PC-3 (cell line): ENCODE measurements around the gene CYTH2. TPM values are rescaled to one million over a fixed set of nuclear protein-coding genes. Genes with fewer than 3 reads are reported as not detected.
A peak's percentile ranks its signal among the peaks of the same experiment; 100 is the strongest.

Experiments
- ATAC-seq: fragments of 200-7000 bp; cut with Tn5 transposase; 2 replicates; pipeline ENCODE4 v1.9.1; 2020; ENCODE audit warnings: mild to moderate bottlenecking, moderate library complexity
- BruUV-seq: library from RNA; stranded (reverse); fragments of 400-500 nt; replicated peaks from 2 replicates; lab custom pipeline; 2021; lab: Mats Ljungman, UMichigan
- CTCF ChIA-PET: fragments of 300-600 bp; sonication (Branson Sonifier 250); formaldehyde crosslinking; loops from one replicate; lab custom pipeline; 2022; ENCODE audit warnings: antibody characterized with exemption; lab: Charles Lee
- POLR2A ChIA-PET: fragments of 300-600 bp; sonication (Branson Sonifier 250); formaldehyde crosslinking; loops from one replicate; lab custom pipeline; 2022; ENCODE audit warnings: antibody characterized with exemption; ENCODE audit not compliant: unreplicated experiment; lab: Charles Lee
- DNase-seq: peaks from one replicate; pipeline ENCODE4 v3.0.0-alpha.2; 2015
- H2AFZ ChIP-seq: fragments of 300-600 bp; sonication (generic); 2 replicates; pipeline ENCODE4 v1.6.0; 2016; ENCODE audit warnings: antibody characterized with exemption, low read length
- H3F3A ChIP-seq: fragments of 300-600 bp; sonication (generic); one replicate; pipeline ENCODE4 v1.6.0; 2017; ENCODE audit warnings: antibody characterized with exemption, low read length, control low read depth, mild to moderate bottlenecking; ENCODE audit not compliant: unreplicated experiment
- H3K27ac ChIP-seq: fragments of 300-600 bp; sonication (generic); 2 replicates; pipeline ENCODE4 v1.5.1; 2016; ENCODE audit warnings: mild to moderate bottlenecking, low read length
- H3K27me3 ChIP-seq: fragments of 300-600 bp; sonication (generic); 2 replicates; pipeline ENCODE4 v1.6.1; 2016; ENCODE audit warnings: low read length, mixed read lengths
- H3K36me3 ChIP-seq: fragments of 300-600 bp; sonication (generic); 2 replicates; pipeline ENCODE4 v1.6.1; 2016; ENCODE audit warnings: low read depth, mixed run types, low read length, mixed read lengths
- H3K4me1 ChIP-seq: fragments of 300-600 bp; sonication (generic); 2 replicates; pipeline ENCODE4 v1.5.1; 2016; ENCODE audit warnings: low read length; ENCODE audit not compliant: insufficient read depth
- H3K4me2 ChIP-seq: fragments of 300-600 bp; sonication (generic); 2 replicates; pipeline ENCODE4 v1.6.0; 2016; ENCODE audit warnings: low read length
- H3K4me3 ChIP-seq: fragments of 300-600 bp; sonication (generic); 2 replicates; pipeline ENCODE4 v1.5.1; 2016; ENCODE audit warnings: mild to moderate bottlenecking, low read length, mixed read lengths
- H3K79me2 ChIP-seq: fragments of 300-600 bp; sonication (generic); 2 replicates; pipeline ENCODE4 v1.6.1; 2017; ENCODE audit warnings: low read length, mixed read lengths
- H3K9ac ChIP-seq: fragments of 300-600 bp; sonication (generic); 2 replicates; pipeline ENCODE4 v1.6.0; 2016; ENCODE audit warnings: mild to moderate bottlenecking, low read length
- H3K9me2 ChIP-seq: fragments of 300-600 bp; sonication (generic); replicated peaks from 2 replicates; pipeline ENCODE4 v1.6.1; 2016; ENCODE audit warnings: mixed run types, low read length, mixed read lengths
- H3K9me3 ChIP-seq: fragments of 300-600 bp; sonication (generic); 2 replicates; pipeline ENCODE4 v1.6.1; 2016; ENCODE audit warnings: low read length, mixed read lengths
- H4K20me1 ChIP-seq: fragments of 300-600 bp; sonication (generic); 2 replicates; pipeline ENCODE4 v1.6.1; 2016; ENCODE audit warnings: low read length, mixed read lengths
- EZH2 ChIP-seq: fragments of 300-600 bp; sonication (generic); IDR thresholded peaks from one replicate; pipeline ENCODE4 v1.6.1; 2017; ENCODE audit warnings: antibody characterized with exemption, mild to moderate bottlenecking, low read length; ENCODE audit not compliant: unreplicated experiment
- EZH2phosphoT487 ChIP-seq: fragments of 300-600 bp; sonication (generic); IDR thresholded peaks from 2 replicates; pipeline ENCODE4 v1.6.1; 2018; ENCODE audit warnings: mild to moderate bottlenecking, antibody characterized with exemption, low read length, borderline replicate concordance
- intact Hi-C: fragments of 100-400 bp; cut with micrococcal nuclease; formaldehyde crosslinking; loops from 2 replicates; pipeline ENCODE4 v1.9.0; 2023
- total RNA-seq: library from RNA; depleted of rRNA; stranded (reverse); fragments of >200 nt; gene quantifications from 2 replicates; pipeline ENCODE4 v1.2.3, GENCODE V29; 2014
- TF ChIP-seq, protein P1 (sequence below): fragments of 300-600 bp; sonication (generic); conservative IDR thresholded peaks from 2 replicates; pipeline ENCODE4 v1.5.1; 2017; ENCODE audit warnings: antibody characterized with exemption, low read depth, mild to moderate bottlenecking, low read length

Gene CYTH2
- total RNA-seq, 1 experiment from 2014 or later, result 50.5 TPM

DNA sequence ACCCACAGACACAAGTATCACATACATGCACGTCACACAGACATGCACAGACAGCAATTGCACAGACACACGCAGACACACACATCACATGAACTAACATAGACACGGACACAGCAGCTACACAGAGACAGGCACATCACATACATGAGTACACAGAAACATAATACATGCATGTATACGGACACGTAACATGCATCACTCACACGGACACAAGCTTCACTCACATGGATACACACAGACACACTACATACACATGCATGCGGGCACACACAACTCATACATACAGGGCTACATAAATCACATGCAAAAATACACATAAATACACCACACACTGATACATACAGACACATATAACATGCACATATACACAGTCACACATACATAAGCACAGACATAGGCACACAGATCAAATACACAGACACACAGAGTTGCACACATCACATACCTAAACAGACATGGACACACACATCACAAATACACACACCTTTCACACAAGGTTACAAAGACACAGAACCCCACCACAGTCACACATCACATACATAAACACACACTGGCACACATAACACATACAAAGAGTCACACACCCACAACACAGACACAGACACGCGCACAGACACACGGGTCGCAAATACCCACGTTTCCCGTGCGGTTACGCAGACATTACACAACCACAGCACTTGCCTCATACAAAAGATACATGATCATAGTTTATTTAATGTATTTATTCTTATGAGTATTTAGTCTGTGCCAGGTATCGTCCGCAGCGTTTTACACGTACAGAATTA lies 43.5 kb downstream of the CYTH2 start:
- intact Hi-C loops, result no loop called here
- H3K27me3 ChIP-seq, result no peaks in the 10 kb centered on the region
- no peaks in the 10 kb centered on the region for H3F3A ChIP-seq
- peak overlapping the region; percentile 81 for H3K4me3 ChIP-seq
- TF ChIP-seq EZH2, result no peak
- TF ChIP-seq, protein P1, sequence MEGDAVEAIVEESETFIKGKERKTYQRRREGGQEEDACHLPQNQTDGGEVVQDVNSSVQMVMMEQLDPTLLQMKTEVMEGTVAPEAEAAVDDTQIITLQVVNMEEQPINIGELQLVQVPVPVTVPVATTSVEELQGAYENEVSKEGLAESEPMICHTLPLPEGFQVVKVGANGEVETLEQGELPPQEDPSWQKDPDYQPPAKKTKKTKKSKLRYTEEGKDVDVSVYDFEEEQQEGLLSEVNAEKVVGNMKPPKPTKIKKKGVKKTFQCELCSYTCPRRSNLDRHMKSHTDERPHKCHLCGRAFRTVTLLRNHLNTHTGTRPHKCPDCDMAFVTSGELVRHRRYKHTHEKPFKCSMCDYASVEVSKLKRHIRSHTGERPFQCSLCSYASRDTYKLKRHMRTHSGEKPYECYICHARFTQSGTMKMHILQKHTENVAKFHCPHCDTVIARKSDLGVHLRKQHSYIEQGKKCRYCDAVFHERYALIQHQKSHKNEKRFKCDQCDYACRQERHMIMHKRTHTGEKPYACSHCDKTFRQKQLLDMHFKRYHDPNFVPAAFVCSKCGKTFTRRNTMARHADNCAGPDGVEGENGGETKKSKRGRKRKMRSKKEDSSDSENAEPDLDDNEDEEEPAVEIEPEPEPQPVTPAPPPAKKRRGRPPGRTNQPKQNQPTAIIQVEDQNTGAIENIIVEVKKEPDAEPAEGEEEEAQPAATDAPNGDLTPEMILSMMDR, result no peak
- TF ChIP-seq EZH2phosphoT487, result no peak
- H3K9me3 ChIP-seq, result no peaks in the 10 kb centered on the region
- ATAC-seq (no peak), DNase-seq (no peak)
- BruUV-seq, result no TSS peak
- no peaks in the 10 kb centered on the region; the same call in 1 of the 2 replicates for H3K4me1 ChIP-seq
- POLR2A ChIA-PET, result no interaction called here
- CTCF ChIA-PET, result no interaction called here
- H3K4me2 ChIP-seq, result peak overlapping the region; percentile 98
- H3K27ac ChIP-seq, result no peak overlapping the region
- no peaks in the 10 kb centered on the region for H4K20me1 ChIP-seq
- peak overlapping the region; percentile 96; the same call in 1 of the 2 replicates for H2AFZ ChIP-seq
- no peaks in the 10 kb centered on the region for H3K9me2 ChIP-seq
- H3K9ac ChIP-seq, result no peak overlapping the region
- H3K79me2 ChIP-seq, result no peaks in the 10 kb centered on the region
- H3K36me3 ChIP-seq, result no peaks in the 10 kb centered on the region

DNA sequence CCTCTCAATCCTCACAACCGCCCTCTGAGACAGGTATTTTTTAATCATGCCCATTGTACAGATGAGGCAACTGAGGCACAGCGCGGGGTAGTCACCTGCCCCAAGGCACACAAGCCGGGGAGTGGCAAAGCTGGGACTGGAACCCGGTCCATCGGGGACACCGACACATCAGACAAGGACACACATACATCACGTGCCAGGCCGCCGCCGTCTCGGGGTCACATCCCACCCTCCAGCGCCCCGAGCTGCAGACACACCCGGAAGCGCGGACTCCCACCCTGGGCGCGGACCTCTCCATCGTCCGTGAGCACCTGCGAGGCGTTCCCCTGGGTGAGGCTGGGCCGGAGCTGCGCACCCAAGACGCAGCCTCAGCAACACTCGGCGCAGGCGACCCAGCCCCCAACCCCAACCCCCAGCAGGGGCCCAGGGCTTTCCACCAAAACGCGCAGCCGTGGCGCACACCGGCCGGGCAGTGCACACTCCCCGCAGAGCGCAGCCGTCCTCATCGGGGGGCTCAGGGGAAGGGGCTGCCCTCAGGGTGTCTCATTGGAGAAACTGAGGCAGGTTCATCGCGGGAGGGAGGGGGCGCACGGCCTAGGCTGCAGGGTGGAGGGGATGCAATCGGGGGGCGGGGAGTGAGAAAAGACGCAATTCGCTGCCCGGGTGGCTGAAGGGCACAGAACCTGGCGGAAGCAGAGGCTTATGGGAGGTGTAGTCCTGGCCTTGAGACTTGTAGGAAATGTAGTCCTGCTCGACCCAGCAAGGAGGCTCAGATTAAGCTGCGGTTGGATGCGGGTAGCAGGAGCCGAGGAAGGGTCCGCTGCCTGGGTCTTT lies 44.3 kb downstream of the CYTH2 start:
- CTCF ChIA-PET, result no interaction called here

More for the DNA sequence above, 44.3 kb downstream of the CYTH2 start:
- H3K9me3 ChIP-seq, result no peaks in the 10 kb centered on the region
- intact Hi-C loops, result no loop called here
- no peaks in the 10 kb centered on the region for H4K20me1 ChIP-seq
- no peaks in the 10 kb centered on the region; the same call in 1 of the 2 replicates for H3K4me1 ChIP-seq
- 0 out of 2 replicates have a peak overlapping the region, but pooled peaks have one; percentile 6 for H3K9ac ChIP-seq
- peak overlapping the region; percentile 98 for H3K4me2 ChIP-seq
- no peak overlapping the region for H3K27ac ChIP-seq
- H3K4me3 ChIP-seq, result peak overlapping the region; percentile 81
- POLR2A ChIA-PET, result interaction anchor here (0.6 kb wide), 1 partner anchor 12 kb away, joined by 5 read pairs; no protein-coding TSS in a partner anchor
- H2AFZ ChIP-seq, result peak overlapping the region; percentile 96
- DNase-seq, result peak; percentile 64
- peak; percentile 82 for ATAC-seq
- H3K27me3 ChIP-seq, result no peaks in the 10 kb centered on the region
- BruUV-seq, result no TSS peak
- H3K79me2 ChIP-seq, result no peaks in the 10 kb centered on the region
- H3K9me2 ChIP-seq, result no peaks in the 10 kb centered on the region
- TF ChIP-seq, protein P1, result no peak
- no peak for TF ChIP-seq EZH2phosphoT487
- TF ChIP-seq EZH2, result no peak
- H3K36me3 ChIP-seq, result no peaks in the 10 kb centered on the region
- H3F3A ChIP-seq, result no peaks in the 10 kb centered on the region
